Astrocyte of the spinal cord (primary cell): Measurements from ENCODE around the gene CMSS1.

Source experiments
- DNase-seq: peaks from one replicate; pipeline ENCODE4 v3.0.0; 2011; ENCODE audit warnings: low read depth, low spot score
- H3K4me3 ChIP-seq: 2 replicates; pipeline ENCODE4 v1.5.1; 2011; ENCODE audit warnings: low read depth, mild to moderate bottlenecking, low read length, moderate library complexity
- in situ Hi-C: cut with HindIII; loops from 2 replicates; pipeline ENCODE4 v1.10.0; 2017; ENCODE audit warnings: low sequenced_read_pairs
- TF ChIP-seq, protein P1 (sequence below): IDR thresholded peaks from 2 replicates; pipeline ENCODE4 v1.5.1; 2012; ENCODE audit warnings: low read depth, mild to moderate bottlenecking, low read length, inconsistent platforms

CMSS1 gene

DNA sequence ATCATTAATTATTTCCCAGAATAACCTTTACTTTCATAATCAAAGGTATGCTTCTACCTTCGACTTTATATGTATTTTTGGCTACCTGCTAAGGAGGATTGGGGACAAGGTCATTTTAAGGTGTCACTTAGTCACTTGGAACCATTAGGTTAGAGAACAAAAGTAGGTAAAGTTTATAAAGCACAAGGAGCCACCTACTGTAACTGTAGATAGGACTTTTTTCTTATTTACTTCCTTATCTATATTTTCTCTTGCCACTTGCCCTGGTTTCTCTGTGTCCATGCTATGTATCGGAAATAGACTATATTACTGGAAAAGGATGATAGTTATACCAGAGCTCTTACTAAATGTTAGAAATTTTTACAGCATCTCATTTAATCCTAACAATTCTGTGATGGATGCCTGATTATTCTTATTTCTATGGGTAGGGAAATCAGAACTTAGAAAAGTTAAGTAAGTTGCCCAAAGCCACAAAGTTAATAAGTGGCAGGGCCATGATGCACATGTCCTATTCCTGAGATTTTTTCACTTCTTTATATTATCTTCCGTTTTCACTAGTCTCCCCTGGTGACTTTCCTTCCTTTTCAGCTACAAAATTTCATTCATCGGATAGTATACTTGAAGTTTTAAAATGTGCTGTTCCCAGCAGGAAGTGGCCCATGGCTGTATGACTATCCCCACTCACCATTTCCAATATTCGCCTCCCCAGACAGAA, 132.5 kb downstream of the CMSS1 start:
- in situ Hi-C loops = no loop called here
- TF ChIP-seq, protein P1, sequence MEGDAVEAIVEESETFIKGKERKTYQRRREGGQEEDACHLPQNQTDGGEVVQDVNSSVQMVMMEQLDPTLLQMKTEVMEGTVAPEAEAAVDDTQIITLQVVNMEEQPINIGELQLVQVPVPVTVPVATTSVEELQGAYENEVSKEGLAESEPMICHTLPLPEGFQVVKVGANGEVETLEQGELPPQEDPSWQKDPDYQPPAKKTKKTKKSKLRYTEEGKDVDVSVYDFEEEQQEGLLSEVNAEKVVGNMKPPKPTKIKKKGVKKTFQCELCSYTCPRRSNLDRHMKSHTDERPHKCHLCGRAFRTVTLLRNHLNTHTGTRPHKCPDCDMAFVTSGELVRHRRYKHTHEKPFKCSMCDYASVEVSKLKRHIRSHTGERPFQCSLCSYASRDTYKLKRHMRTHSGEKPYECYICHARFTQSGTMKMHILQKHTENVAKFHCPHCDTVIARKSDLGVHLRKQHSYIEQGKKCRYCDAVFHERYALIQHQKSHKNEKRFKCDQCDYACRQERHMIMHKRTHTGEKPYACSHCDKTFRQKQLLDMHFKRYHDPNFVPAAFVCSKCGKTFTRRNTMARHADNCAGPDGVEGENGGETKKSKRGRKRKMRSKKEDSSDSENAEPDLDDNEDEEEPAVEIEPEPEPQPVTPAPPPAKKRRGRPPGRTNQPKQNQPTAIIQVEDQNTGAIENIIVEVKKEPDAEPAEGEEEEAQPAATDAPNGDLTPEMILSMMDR = no peak
- DNase-seq = no peak
- H3K4me3 ChIP-seq = no peak overlapping the region

- TF ChIP-seq, protein P1 = no peak
- in situ Hi-C loops = no loop called here
- no peak for DNase-seq
- H3K4me3 ChIP-seq = no peak overlapping the region
Measured at GRCh38 chr3:99950921-99951320, 133.3 kb downstream of the CMSS1 start.

DNA sequence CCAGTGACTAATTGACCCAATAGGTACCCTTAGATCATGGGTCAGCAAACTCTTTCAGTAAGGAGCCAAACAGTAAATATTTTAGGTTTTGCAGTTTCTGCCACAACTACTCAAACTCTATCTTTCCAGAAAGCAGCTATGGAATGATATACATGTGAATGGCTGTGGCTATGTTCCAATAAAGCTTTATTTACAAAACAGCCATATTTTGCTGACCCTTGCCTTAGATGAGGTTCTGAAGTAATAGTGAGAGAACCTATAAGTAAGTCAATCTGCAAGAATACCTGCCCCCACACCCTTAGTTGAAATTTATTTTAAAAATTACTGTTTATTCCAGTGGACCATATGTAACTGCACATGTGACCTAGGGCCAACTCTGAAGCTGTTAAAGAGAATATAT, 134.0 kb downstream of the CMSS1 start:
- TF ChIP-seq, protein P1 = no peak
- in situ Hi-C loops = no loop called here
- no peak for DNase-seq
- no peak overlapping the region for H3K4me3 ChIP-seq

GRCh38 chr3:99952306-99952705, 134.6 kb downstream of the CMSS1 start:
- peak; percentile 78 for DNase-seq

GRCh38 chr3:99953596-99953995, 135.9 kb downstream of the CMSS1 start:
- TF ChIP-seq, protein P1 = no peak
- H3K4me3 ChIP-seq = no peak overlapping the region
- in situ Hi-C loops = no loop called here
- DNase-seq = no peak

More at GRCh38 chr3:99952306-99952705, 134.6 kb downstream of the CMSS1 start:
- TF ChIP-seq, protein P1 = no peak
- in situ Hi-C loops = no loop called here
- no peak overlapping the region for H3K4me3 ChIP-seq

DNA sequence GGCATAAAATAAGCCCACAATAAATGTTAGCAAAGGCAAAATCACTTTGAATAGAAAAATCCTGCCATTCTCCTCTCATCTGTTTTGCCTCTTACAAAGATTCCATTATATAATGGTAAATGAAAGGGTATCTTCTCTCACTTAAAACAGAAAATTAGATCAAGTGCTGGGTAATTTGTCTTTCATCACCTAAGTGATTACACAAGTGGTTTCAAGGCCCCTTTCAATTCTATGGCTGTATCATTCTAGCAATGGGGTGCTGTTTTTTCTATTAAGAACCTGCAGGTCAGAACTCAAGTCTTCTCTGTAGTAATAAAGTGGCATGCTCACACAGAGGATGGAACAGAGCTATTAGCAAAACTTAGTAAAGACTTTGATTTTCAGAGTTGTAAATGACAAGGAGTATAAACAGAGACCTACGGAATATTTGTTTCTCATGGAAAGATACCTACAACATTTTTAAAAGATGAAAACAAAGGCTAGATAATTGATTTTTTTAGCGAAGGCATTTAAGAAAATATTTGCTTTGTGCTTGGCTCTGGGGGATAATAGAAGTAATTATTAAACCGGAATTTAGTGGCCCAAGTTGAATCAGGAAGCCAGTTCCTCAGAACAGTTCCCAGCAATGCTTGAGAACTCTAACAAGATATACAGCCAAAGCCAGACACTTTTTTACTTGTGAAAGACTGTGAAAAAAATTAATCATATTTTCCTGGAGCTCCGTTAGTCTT, 137.4 kb downstream of the CMSS1 start:
- in situ Hi-C loops = no loop called here
- H3K4me3 ChIP-seq = no peak overlapping the region
- no peak for DNase-seq
- TF ChIP-seq, protein P1 = no peak
